GM21528 (cell line): Measurements from ENCODE around the gene CDCA8.

Experiments
- ATAC-seq: cut with Tn5 transposase; IDR thresholded peaks from one replicate; pipeline ENCODE4 v1.9.1; 2021; ENCODE audit warnings: mild to moderate bottlenecking, moderate library complexity; ENCODE audit not compliant: unreplicated experiment, low FRiP score

Gene CDCA8

DNA sequence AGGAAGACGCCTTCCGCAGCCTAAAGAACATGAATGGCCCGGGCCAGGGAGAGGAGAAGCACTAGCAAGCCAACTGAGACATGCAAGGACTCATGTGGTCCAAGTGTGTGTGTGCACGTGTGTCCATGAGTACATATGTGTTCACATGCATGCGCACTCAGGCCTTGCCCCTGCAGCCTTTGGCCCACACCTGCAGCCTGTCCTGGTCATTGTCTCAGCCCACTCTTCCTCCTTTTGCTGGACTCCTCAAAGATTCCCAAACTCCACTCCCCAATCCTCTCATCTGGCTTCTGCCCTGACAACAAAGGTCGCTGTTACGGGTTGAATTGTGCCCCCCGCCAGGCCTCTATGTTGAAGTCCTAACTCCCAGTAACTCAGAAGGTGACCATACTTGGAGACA, 21.9 kb downstream of the CDCA8 start:
- no peak for ATAC-seq

- no peak for ATAC-seq
These were observed 22.4 kb downstream of the CDCA8 start for GRCh38 chr1:37714689-37715088.

DNA sequence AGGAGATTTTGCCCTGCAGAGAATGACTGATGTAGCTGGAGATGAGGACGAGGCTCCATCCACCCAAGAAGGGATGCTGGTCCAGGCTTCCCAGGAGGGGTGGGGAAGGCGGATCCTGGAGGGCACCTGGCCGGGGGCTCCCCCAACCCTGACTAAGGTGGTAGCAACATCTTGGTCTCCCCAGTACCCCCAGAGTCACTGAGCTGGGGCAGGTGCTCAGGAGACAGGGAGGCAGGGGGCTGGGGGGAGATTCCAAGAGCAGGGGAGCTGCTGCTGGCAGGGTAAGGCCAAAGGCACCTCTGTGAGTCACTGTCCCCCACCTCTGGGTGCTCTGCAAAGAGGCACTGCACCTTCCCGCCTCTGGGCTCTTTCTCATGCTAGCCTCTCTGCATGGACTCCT, 24.0 kb downstream of the CDCA8 start:
- ATAC-seq = no peak

GRCh38 chr1:37717631-37718030, 25.3 kb downstream of the CDCA8 start:
- no peak for ATAC-seq

GRCh38 chr1:37718181-37718900, 26.0 kb downstream of the CDCA8 start:
- ATAC-seq = no peak

GRCh38 chr1:37718901-37719571, 26.7 kb downstream of the CDCA8 start:
- no peak for ATAC-seq

DNA sequence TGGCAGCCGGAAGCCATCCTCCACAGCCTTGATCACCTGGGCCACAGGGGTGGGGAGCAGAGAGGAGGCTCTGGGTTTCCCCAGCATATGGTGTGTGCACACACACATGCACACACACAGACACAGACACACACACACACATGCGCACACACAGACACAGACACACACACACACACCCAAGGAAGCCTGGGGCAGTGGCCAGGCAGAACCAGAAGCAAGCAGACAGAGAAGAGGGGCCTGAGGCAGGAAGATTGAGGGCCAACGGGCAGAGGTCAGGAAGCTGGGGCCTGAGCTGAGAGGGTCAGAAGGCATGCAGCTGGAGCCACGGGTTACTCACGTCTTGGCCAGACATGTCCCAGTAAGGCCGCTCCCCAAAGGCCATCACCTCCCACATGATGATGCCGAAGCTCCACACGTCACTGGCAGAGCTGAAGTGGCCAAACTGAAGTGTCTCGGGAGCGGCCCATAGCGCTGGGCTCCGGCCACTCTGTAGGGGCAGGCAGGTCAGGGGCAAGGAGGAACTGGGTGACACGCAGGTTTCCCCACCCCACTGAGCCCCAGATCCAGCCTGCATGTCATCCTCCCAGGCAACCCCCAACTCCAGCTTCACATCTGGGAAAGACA, 27.4 kb downstream of the CDCA8 start:
- no peak for ATAC-seq

- no peak for ATAC-seq
These were observed 28.2 kb downstream of the CDCA8 start for GRCh38 chr1:37720231-37721130.

DNA sequence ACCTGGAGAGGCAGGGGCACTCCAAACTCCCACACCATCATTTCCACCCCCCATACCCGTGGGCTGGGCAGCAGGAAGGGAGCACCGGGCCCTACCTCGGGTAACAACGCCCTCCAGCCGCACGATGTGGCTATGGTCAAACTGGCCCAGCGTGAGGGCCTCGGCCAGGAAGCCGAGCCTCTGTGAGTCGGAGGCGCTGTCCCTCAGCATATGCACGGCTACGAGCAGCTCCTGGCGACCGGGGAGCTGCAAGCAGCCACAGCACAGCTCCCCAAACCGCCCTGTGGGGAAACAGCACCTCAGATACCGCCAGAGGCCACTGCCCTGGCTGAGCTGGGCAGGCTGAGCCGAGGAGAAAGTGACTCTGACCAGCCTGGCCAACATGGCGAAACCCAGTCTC, 29.2 kb downstream of the CDCA8 start:
- no peak for ATAC-seq

DNA sequence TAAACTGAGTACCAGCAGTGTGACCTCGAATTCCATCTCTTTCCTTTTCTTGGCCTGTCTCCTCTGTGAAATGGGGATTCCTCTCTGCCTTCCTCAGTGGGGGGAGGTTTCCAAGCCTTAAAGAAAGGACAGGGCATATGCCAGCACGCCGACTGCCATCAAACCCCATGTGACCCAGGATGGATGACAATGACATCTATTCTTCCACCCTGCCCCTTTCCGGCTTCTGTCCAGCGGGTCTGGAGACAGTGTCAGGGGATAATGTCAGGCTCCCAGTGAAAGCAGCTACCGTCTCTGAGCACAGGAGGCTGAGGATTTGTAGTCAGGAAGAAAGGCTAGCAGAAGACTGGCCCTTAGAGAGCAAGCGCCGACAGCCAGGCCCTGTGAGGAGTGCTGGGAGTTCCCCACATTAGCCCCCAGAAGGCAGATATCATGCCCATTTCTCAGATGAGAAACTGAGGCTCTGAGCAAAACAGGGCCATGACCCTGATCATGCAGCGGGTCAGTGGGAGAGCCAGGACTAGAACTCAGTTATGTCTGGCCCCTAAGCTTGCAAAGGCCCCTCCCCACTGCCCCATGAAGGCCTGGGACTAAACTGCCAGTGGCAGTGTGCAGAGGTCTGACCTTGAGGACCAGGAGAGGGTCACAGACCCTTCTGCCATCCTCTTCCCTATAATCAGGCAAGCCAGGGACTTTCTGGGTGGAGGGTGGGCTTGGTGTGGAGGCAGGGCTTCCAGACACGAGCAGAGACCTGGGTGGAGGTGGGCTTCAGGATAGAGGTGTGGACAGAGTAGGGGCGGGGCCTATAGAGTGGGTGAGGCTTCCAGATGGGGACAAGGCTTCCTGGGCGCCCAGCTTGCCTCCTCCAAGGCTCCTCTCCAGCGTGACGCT, 30.1 kb downstream of the CDCA8 start:
- no peak for ATAC-seq

GRCh38 chr1:37723072-37723389, 30.7 kb downstream of the CDCA8 start:
- no peak for ATAC-seq

- ATAC-seq = no peak
These were observed 31.2 kb downstream of the CDCA8 start for GRCh38 chr1:37723390-37724078.

DNA sequence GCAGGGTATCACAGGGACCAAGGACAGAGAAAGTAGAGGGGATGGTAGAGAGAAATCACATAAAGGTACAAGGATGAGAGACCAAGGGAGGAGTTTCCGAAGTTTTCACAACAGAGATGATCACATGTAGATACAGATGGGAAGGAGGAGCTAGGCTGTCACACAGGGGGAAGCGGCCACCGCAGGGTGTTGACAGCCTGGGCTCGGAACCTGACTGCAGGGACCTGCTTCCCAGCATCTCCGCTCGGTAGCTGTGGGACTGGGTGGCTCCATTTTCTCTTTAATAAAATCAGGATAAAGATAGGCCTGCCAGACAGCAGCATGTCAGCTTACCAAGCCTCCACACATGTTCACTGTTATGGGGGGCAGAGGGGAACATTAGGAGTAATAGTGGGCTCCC, 32.3 kb downstream of the CDCA8 start:
- no peak for ATAC-seq

DNA sequence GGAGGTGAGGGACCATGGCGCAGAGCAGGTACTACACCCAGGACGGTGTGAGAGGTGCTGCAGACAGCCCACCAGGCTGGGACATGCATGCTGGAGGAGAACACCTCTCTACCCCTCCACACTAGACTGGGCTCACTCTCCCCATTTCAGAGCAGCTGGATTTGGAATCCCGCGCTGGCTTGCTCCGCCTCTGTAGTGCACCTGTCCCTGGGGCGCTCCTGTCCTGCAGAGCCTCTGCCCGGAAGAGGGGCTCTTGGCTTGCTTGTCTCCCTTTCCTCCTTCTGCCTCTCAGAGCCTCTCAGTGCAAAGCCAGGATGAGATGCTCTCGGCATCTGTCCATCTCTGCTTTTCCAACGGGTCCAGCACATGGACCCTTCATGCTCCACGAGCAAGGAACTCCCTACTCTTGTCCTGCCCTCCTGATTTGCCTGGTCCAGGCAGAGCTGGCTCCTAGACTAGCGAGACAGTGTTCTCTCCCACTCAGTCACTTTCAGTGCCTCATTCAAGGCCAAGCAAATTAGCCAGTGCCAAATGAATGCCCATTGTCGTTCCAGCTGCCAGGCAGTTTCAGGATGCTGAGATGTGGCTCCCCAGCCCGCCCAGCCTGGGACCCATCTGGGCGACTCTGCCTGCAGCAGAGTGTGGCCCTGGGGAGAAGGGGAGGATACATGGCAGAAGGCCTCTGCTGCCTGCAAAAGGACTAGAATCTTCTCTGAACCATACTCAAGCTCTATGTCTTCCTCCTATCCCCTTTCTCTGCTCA, 33.7 kb downstream of the CDCA8 start:
- ATAC-seq = no peak

GRCh38 chr1:37726751-37727585, 34.7 kb downstream of the CDCA8 start:
- no peak for ATAC-seq

- ATAC-seq = no peak
These were observed 36.1 kb downstream of the CDCA8 start for GRCh38 chr1:37728416-37728815.

GRCh38 chr1:37730376-37730775, 38.1 kb downstream of the CDCA8 start:
- no peak for ATAC-seq
